H1 (cell line): ENCODE results near the gene UTS2B. TPM values are rescaled to one million over a fixed set of nuclear protein-coding genes. Genes with fewer than 3 reads are reported as not detected.

Source experiments
- ASH2L ChIP-seq: fragments of 200-600, 300-600 bp; sonication (generic); IDR thresholded peaks from one replicate; pipeline ENCODE4 v1.7.1; 2017; ENCODE audit warnings: low read length
- CEBPB ChIP-seq: IDR thresholded peaks from 2 replicates; pipeline ENCODE4 v1.6.1; 2012; ENCODE audit warnings: low read depth, low read length
- CHD1 ChIP-seq: IDR thresholded peaks from 2 replicates; pipeline ENCODE4 v1.6.1; 2012; ENCODE audit warnings: low read depth, low read length, improper control_type of control experiment
- CHD2 ChIP-seq: IDR thresholded peaks from 2 replicates; pipeline ENCODE4 v1.6.1; 2012; ENCODE audit warnings: low read length, improper control_type of control experiment
- HDAC2 ChIP-seq, 2 experiments: fragments of 300-600 bp in 1 of 2; sonication (generic) in 1 of 2; IDR thresholded peaks; 2 replicates each; pipeline ENCODE4 v1.6.1; 2011 to 2012; ENCODE audit warnings: low read depth in 2 of 2, low read length in 2 of 2, mild to moderate bottlenecking in 2 of 2, moderate library complexity in 2 of 2, borderline replicate concordance in 1 of 2, inconsistent platforms in 1 of 2
- MAFK ChIP-seq: IDR thresholded peaks from 2 replicates; pipeline ENCODE4 v1.6.1; 2012; ENCODE audit warnings: low read depth, mild to moderate bottlenecking, improper control_type of control experiment, low read length
- SIRT6 ChIP-seq: IDR thresholded peaks from one replicate; pipeline ENCODE4 v1.7.1; 2012; ENCODE audit warnings: low read length, inconsistent platforms
- TAF1 ChIP-seq: IDR thresholded peaks from 2 replicates; pipeline ENCODE4 v1.6.1; 2011; ENCODE audit warnings: mild to moderate bottlenecking, low read depth, low read length
- TEAD4 ChIP-seq: IDR thresholded peaks from 2 replicates; pipeline ENCODE4 v1.6.1; 2012; ENCODE audit warnings: low read depth, low read length, inconsistent platforms, mixed read lengths
- polyA plus RNA-seq, 7 experiments: library from polyadenylated mRNA; depleted of rRNA in 3 of 7; stranded (reverse) in 5 of 7; unstranded in 2 of 7; fragments of >200 nt in 5 of 7; fragments of 200-250 nt in 2 of 7; gene quantifications; 1 replicate in 5 of 7; 2 replicates in 1 of 7; 4 replicates in 1 of 7; pipeline versions ENCODE4 v1.2.1 to v1.2.3, GENCODE V29; 2011 to 2013; ENCODE audit warnings: missing spikeins in 2 of 7, mixed read lengths in 2 of 7
- total RNA-seq: library from RNA; stranded (reverse); fragmentation: NEBNext Ultra II Directional; extraction: Animal tissue kit (Norgen Biotek cat#: 25700); gene quantifications from 2 replicates; pipeline ENCODE4 v1.2.1, GENCODE V29; 2021
- TF ChIP-seq, protein P1 (sequence below): fragments of 300-600 bp; sonication (generic); IDR thresholded peaks from 2 replicates; pipeline ENCODE4 v1.7.1; 2012; ENCODE audit warnings: low read length, moderate library complexity, mild to moderate bottlenecking, inconsistent platforms; ENCODE audit not compliant: insufficient replicate concordance
- TF ChIP-seq, protein P2 (sequence below): IDR thresholded peaks from 2 replicates; pipeline ENCODE4 v1.6.1; 2012; ENCODE audit warnings: inconsistent platforms

UTS2B gene
- total and polyA plus RNA-seq, 2 of the 8 experiments (the other 6 are each of a cell fraction or from before 2014, with no cell fraction given): not detected

DNA sequence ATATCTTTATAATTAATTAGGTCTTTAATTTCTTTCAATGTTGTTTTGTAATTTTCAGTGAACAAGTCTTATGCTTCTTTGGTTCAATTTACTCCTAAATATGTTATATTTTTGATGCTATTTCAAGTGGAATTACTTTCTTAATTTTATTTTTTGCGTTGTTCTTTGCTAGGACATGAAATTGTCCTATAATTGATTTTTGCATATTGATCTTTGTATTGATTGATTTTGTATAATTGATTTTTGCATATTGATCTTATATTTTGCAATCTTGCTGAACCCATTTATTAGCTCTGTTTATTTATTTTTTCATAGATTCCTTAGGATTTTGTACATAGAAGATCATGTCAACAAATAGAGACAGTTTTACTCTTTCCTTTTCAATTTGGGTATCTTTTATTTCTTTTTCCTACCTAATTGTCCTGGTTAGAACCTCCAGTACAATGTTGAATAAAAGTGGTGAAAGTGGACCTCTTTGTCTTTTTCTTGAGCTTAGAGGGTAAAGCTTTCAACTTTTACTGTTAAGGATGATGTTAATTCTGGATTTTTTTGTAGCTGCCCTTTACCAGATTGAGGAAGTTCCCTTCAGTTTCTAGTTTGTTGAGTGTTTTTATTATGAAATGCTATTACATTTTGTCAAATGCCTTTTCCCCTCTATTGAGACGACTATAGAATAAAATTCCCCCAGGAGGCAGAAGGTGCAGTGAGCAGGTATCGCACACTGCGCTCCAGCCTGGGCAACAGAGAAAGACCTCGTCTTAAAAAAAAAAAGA, 37.9 kb downstream of the UTS2B start (continued):
- TF ChIP-seq, protein P1, sequence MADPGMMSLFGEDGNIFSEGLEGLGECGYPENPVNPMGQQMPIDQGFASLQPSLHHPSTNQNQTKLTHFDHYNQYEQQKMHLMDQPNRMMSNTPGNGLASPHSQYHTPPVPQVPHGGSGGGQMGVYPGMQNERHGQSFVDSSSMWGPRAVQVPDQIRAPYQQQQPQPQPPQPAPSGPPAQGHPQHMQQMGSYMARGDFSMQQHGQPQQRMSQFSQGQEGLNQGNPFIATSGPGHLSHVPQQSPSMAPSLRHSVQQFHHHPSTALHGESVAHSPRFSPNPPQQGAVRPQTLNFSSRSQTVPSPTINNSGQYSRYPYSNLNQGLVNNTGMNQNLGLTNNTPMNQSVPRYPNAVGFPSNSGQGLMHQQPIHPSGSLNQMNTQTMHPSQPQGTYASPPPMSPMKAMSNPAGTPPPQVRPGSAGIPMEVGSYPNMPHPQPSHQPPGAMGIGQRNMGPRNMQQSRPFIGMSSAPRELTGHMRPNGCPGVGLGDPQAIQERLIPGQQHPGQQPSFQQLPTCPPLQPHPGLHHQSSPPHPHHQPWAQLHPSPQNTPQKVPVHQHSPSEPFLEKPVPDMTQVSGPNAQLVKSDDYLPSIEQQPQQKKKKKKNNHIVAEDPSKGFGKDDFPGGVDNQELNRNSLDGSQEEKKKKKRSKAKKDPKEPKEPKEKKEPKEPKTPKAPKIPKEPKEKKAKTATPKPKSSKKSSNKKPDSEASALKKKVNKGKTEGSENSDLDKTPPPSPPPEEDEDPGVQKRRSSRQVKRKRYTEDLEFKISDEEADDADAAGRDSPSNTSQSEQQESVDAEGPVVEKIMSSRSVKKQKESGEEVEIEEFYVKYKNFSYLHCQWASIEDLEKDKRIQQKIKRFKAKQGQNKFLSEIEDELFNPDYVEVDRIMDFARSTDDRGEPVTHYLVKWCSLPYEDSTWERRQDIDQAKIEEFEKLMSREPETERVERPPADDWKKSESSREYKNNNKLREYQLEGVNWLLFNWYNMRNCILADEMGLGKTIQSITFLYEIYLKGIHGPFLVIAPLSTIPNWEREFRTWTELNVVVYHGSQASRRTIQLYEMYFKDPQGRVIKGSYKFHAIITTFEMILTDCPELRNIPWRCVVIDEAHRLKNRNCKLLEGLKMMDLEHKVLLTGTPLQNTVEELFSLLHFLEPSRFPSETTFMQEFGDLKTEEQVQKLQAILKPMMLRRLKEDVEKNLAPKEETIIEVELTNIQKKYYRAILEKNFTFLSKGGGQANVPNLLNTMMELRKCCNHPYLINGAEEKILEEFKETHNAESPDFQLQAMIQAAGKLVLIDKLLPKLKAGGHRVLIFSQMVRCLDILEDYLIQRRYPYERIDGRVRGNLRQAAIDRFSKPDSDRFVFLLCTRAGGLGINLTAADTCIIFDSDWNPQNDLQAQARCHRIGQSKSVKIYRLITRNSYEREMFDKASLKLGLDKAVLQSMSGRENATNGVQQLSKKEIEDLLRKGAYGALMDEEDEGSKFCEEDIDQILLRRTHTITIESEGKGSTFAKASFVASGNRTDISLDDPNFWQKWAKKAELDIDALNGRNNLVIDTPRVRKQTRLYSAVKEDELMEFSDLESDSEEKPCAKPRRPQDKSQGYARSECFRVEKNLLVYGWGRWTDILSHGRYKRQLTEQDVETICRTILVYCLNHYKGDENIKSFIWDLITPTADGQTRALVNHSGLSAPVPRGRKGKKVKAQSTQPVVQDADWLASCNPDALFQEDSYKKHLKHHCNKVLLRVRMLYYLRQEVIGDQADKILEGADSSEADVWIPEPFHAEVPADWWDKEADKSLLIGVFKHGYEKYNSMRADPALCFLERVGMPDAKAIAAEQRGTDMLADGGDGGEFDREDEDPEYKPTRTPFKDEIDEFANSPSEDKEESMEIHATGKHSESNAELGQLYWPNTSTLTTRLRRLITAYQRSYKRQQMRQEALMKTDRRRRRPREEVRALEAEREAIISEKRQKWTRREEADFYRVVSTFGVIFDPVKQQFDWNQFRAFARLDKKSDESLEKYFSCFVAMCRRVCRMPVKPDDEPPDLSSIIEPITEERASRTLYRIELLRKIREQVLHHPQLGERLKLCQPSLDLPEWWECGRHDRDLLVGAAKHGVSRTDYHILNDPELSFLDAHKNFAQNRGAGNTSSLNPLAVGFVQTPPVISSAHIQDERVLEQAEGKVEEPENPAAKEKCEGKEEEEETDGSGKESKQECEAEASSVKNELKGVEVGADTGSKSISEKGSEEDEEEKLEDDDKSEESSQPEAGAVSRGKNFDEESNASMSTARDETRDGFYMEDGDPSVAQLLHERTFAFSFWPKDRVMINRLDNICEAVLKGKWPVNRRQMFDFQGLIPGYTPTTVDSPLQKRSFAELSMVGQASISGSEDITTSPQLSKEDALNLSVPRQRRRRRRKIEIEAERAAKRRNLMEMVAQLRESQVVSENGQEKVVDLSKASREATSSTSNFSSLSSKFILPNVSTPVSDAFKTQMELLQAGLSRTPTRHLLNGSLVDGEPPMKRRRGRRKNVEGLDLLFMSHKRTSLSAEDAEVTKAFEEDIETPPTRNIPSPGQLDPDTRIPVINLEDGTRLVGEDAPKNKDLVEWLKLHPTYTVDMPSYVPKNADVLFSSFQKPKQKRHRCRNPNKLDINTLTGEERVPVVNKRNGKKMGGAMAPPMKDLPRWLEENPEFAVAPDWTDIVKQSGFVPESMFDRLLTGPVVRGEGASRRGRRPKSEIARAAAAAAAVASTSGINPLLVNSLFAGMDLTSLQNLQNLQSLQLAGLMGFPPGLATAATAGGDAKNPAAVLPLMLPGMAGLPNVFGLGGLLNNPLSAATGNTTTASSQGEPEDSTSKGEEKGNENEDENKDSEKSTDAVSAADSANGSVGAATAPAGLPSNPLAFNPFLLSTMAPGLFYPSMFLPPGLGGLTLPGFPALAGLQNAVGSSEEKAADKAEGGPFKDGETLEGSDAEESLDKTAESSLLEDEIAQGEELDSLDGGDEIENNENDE: no peak
- no peak for TF ChIP-seq MAFK
- TF ChIP-seq, protein P2, sequence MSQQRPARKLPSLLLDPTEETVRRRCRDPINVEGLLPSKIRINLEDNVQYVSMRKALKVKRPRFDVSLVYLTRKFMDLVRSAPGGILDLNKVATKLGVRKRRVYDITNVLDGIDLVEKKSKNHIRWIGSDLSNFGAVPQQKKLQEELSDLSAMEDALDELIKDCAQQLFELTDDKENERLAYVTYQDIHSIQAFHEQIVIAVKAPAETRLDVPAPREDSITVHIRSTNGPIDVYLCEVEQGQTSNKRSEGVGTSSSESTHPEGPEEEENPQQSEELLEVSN: no peak
- TF ChIP-seq CHD1: no peak
- TF ChIP-seq TAF1: no peak
- TF ChIP-seq CEBPB: no peak
- no peak for TF ChIP-seq SIRT6
- TF ChIP-seq CHD2: no peak
- no peak for TF ChIP-seq TEAD4
- TF ChIP-seq ASH2L: no peak
- TF ChIP-seq HDAC2 (IDR thresholded peaks at IDR 0.05; ENCODE audit: borderline replicate concordance in 1 of 2, low read depth in 2 of 2, low read length in 2 of 2): no peak
